Parathyroid adenoma (tissue), 2 donors: ENCODE measurements around the gene PRUNE2.

Experiments
- H2AFZ ChIP-seq: fragments of 300-600 bp; sonication (generic); one replicate; pipeline ENCODE4 v1.7.0; 2017; ENCODE audit warnings: antibody characterized with exemption, mild to moderate bottlenecking
- H3K27ac ChIP-seq: fragments of 300-600 bp; sonication (generic); one replicate; pipeline ENCODE4 v1.7.0; 2017
- H3K27me3 ChIP-seq: fragments of 300-600 bp; sonication (generic); one replicate; pipeline ENCODE4 v1.7.0; 2017; ENCODE audit warnings: low read length; ENCODE audit not compliant: control insufficient read depth, insufficient read depth
- H3K36me3 ChIP-seq: fragments of 300-600 bp; sonication (generic); one replicate; pipeline ENCODE4 v1.7.0; 2017; ENCODE audit warnings: low read length; ENCODE audit not compliant: control insufficient read depth, insufficient read depth
- H3K4me1 ChIP-seq: fragments of 300-600 bp; sonication (generic); one replicate; pipeline ENCODE4 v1.7.0; 2017; ENCODE audit warnings: control low read depth
- H3K4me2 ChIP-seq: fragments of 300-600 bp; sonication (generic); one replicate; pipeline ENCODE4 v1.7.0; 2017; ENCODE audit warnings: low read length
- H3K4me3 ChIP-seq: fragments of 300-600 bp; sonication (generic); one replicate; pipeline ENCODE4 v1.7.0; 2017; ENCODE audit warnings: low read depth, low read length
- H3K79me2 ChIP-seq: fragments of 300-600 bp; sonication (generic); one replicate; pipeline ENCODE4 v1.7.0; 2017; ENCODE audit warnings: control low read depth
- H3K9ac ChIP-seq: fragments of 300-600 bp; sonication (generic); one replicate; pipeline ENCODE4 v1.7.0; 2017; ENCODE audit warnings: mild to moderate bottlenecking
- H3K9me3 ChIP-seq: fragments of 300-600 bp; sonication (generic); one replicate; pipeline ENCODE4 v1.7.0; 2017; ENCODE audit warnings: low read length; ENCODE audit not compliant: control insufficient read depth
- CTCF ChIP-seq: fragments of 300-600 bp; sonication (generic); IDR thresholded peaks from one replicate; pipeline ENCODE4 v1.7.0; 2017; ENCODE audit warnings: antibody characterized with exemption, mild to moderate bottlenecking
- donor health status: primary hyperparathyroidism.

The PRUNE2 gene

GRCh38 chr9:76643399-76644117 is 262.4 kb downstream of the PRUNE2 start:
- H3K4me1 ChIP-seq = peaks cover 50% of the 10 kb centered on the region
- no peak overlapping the region for H3K9ac ChIP-seq
- H3K4me2 ChIP-seq = peak overlapping the region; percentile 45
- no peak for TF ChIP-seq CTCF
- H3K79me2 ChIP-seq = no peaks in the 10 kb centered on the region
- H3K4me3 ChIP-seq = no peak overlapping the region
- H3K36me3 ChIP-seq = no peaks in the 10 kb centered on the region
- no peaks in the 10 kb centered on the region for H3K27me3 ChIP-seq
- peak overlapping the region; percentile 94 for H3K27ac ChIP-seq
- no peaks in the 10 kb centered on the region for H3K9me3 ChIP-seq
- H2AFZ ChIP-seq = no peak overlapping the region

GRCh38 chr9:76642701-76643209 is 263.2 kb downstream of the PRUNE2 start:
- peaks cover 52% of the 10 kb centered on the region for H3K4me1 ChIP-seq
- no peak overlapping the region for H3K9ac ChIP-seq
- H3K27ac ChIP-seq = peak overlapping the region; percentile 94
- H3K79me2 ChIP-seq = no peaks in the 10 kb centered on the region
- H2AFZ ChIP-seq = peak overlapping the region; percentile 42
- H3K9me3 ChIP-seq = no peaks in the 10 kb centered on the region
- no peaks in the 10 kb centered on the region for H3K27me3 ChIP-seq
- no peaks in the 10 kb centered on the region for H3K36me3 ChIP-seq
- H3K4me3 ChIP-seq = no peak overlapping the region
- H3K4me2 ChIP-seq = peak overlapping the region; percentile 45
- TF ChIP-seq CTCF = no peak

GRCh38 chr9:76642074-76642473 is 263.8 kb downstream of the PRUNE2 start:
- no peak for TF ChIP-seq CTCF
- Histone ChIP-seq H3K36me3 (no peaks in the 10 kb centered on the region), H3K27ac (peak overlapping the region; percentile 94)

GRCh38 chr9:76638001-76638400 is 267.9 kb downstream of the PRUNE2 start:
- TF ChIP-seq CTCF = no peak
- H3K36me3 ChIP-seq = no peaks in the 10 kb centered on the region
- no peaks in the 10 kb centered on the region for H3K27me3 ChIP-seq
- H3K4me1 ChIP-seq = peaks cover 30% of the 10 kb centered on the region
- no peaks in the 10 kb centered on the region for H3K9me3 ChIP-seq
- peak overlapping the region; percentile 7 for H2AFZ ChIP-seq
- no peak overlapping the region for H3K4me3 ChIP-seq
- no peak overlapping the region for H3K9ac ChIP-seq
- peak overlapping the region; percentile 65 for H3K27ac ChIP-seq
- no peaks in the 10 kb centered on the region for H3K79me2 ChIP-seq
- H3K4me2 ChIP-seq = no peak overlapping the region

More at GRCh38 chr9:76642074-76642473, 263.8 kb downstream of the PRUNE2 start:
- H3K4me3 ChIP-seq = no peak overlapping the region
- no peaks in the 10 kb centered on the region for H3K27me3 ChIP-seq
- no peaks in the 10 kb centered on the region for H3K9me3 ChIP-seq
- H3K4me1 ChIP-seq = peaks cover 57% of the 10 kb centered on the region
- peak overlapping the region; percentile 42 for H2AFZ ChIP-seq
- H3K79me2 ChIP-seq = no peaks in the 10 kb centered on the region
- no peak overlapping the region for H3K9ac ChIP-seq
- peak overlapping the region; percentile 45 for H3K4me2 ChIP-seq

GRCh38 chr9:76637416-76637815 is 268.5 kb downstream of the PRUNE2 start:
- Histone ChIP-seq H3K4me2 (no peak overlapping the region), H3K36me3 (no peaks in the 10 kb centered on the region), H3K79me2 (no peaks in the 10 kb centered on the region), H3K9me3 (no peaks in the 10 kb centered on the region), H3K27ac (peak overlapping the region; percentile 65), H2AFZ (no peak overlapping the region), H3K4me1 (peaks cover 24% of the 10 kb centered on the region), H3K9ac (no peak overlapping the region), H3K27me3 (no peaks in the 10 kb centered on the region), H3K4me3 (no peak overlapping the region)
- TF ChIP-seq CTCF = no peak
